Measurements from ENCODE around the gene ATP5F1D. TPM values are rescaled to one million over a fixed set of nuclear protein-coding genes. Genes with fewer than 3 reads are reported as not detected.

The ATP5F1D gene
- total and polyA plus RNA-seq, 2 of the 13 experiments (the other 11 are each of a cell fraction or from before 2014, with no cell fraction given): 39.4 to 78.7 TPM

- TF ChIP-seq HIC2 (CRISPR knock-in tag; IDR thresholded peaks at IDR 0.05; ENCODE audit: low read depth): peak; percentile 64; the same call in 1 of the 2 replicates
- TF ChIP-seq ZNF10 (CRISPR knock-in tag; IDR thresholded peaks at IDR 0.05; ENCODE audit: borderline replicate concordance, low read depth): no peak
- no peak for TF ChIP-seq KIAA2018 (CRISPR knock-in tag; IDR thresholded peaks at IDR 0.05; ENCODE audit: borderline replicate concordance)
- TF ChIP-seq XBP1 (CRISPR knock-in tag; IDR thresholded peaks at IDR 0.05): no peak
- TF ChIP-seq MLX (CRISPR knock-in tag; IDR thresholded peaks at IDR 0.05): peak; percentile 42; the same call in 1 of the 2 replicates
- no peak for TF ChIP-seq SRSF9 (IDR thresholded peaks at IDR 0.05; ENCODE audit: borderline replicate concordance, insufficient read depth, low read depth, low read length, poor library complexity, severe bottlenecking)
- 0 out of 2 replicates have a peak, but pooled peaks have one; percentile 35 for TF ChIP-seq ZNF543 (CRISPR knock-in tag; IDR thresholded peaks at IDR 0.05)
- 0 out of 2 replicates have a peak, but pooled peaks have one; percentile 10 for TF ChIP-seq ZNF235 (CRISPR knock-in tag; IDR thresholded peaks at IDR 0.05; ENCODE audit: borderline replicate concordance)
- TF ChIP-seq NCOA2 (CRISPR knock-in tag; IDR thresholded peaks at IDR 0.05): peak; percentile 63
- 0 out of 2 replicates have a peak, but pooled peaks have one; percentile 42 for TF ChIP-seq SMAD3 (CRISPR knock-in tag; IDR thresholded peaks at IDR 0.05)
- peak; percentile 72 for TF ChIP-seq FOXA3 (CRISPR knock-in tag; IDR thresholded peaks at IDR 0.05)
- TF ChIP-seq ESRRA (CRISPR knock-in tag; IDR thresholded peaks at IDR 0.05; ENCODE audit: low read depth): peak; percentile 99
- TF ChIP-seq, protein P1, sequence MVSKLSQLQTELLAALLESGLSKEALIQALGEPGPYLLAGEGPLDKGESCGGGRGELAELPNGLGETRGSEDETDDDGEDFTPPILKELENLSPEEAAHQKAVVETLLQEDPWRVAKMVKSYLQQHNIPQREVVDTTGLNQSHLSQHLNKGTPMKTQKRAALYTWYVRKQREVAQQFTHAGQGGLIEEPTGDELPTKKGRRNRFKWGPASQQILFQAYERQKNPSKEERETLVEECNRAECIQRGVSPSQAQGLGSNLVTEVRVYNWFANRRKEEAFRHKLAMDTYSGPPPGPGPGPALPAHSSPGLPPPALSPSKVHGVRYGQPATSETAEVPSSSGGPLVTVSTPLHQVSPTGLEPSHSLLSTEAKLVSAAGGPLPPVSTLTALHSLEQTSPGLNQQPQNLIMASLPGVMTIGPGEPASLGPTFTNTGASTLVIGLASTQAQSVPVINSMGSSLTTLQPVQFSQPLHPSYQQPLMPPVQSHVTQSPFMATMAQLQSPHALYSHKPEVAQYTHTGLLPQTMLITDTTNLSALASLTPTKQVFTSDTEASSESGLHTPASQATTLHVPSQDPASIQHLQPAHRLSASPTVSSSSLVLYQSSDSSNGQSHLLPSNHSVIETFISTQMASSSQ (IDR thresholded peaks at IDR 0.05; ENCODE audit: low read depth): no peak
- TF ChIP-seq, protein P1 (CRISPR knock-in tag; IDR thresholded peaks at IDR 0.05; ENCODE audit: borderline replicate concordance): 0 out of 2 replicates have a peak, but pooled peaks have one; percentile 22
Measured at GRCh38 chr19:1254530-1255185, 13.1 kb downstream of the ATP5F1D start (continued).

Data from HepG2 (cell line).